Mammary microvascular endothelial cell (primary cell): Measurements from ENCODE around the gene STX18. TPM values are rescaled to one million over a fixed set of nuclear protein-coding genes. Genes with fewer than 3 reads are reported as not detected.

Experiments
- total RNA-seq: library from RNA; depleted of rRNA; stranded (reverse); fragments of >200 nt; gene quantifications from 2 replicates; pipeline ENCODE4 v1.2.3, GENCODE V29; 2015

The STX18 gene
- 20.4 and 25.2 TPM in 2 replicates for total RNA-seq

DNA sequence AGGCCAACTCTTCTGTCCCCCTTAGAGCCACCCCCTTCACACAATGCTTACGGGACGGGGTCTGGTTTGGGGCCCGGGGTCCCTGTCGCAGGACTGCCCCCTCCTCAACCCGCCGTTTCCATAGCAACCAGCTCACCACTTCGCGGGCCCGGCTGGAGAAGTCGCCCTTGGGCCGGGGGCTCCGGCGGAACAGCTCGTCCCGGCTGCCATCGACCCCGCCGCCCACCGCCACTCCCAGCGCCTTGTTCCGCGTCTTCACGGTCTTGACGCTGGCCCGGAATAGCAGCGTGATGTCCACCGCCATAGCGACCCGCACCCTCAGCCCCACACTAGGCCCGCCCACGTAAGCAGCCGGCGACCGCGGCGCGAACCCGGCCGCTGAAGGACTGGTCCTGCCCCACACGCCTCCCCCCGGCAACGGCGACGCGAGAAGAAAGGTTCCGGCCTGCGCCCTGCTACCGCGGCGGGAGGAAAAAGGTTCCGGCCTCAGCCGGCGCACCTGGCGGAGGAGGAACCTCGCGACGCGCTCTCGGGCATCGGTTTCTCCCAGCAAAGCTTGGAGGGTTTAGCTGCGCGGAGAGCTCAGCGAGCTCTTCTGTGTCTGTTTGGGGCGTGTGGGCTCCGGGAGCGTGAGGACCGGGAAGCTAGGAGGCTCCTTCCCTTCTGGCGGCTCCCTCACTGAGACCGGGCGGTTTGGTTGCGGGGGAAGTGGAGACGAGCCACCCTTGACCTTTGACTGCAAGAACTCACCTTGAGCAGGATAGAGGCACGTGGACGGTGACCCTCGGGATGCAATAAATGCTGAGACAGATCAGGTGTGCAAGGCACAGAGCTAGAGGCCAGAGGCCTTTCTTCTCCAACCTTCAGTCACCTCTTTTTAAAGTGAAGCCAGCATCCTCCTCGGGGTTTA is at the start of gene STX18:
Gene STX18, minus strand, starts transcription at position 388 of the 910 bp plus-strand sequence. Its CDS starts 84 bp downstream, at position 304.

DNA sequence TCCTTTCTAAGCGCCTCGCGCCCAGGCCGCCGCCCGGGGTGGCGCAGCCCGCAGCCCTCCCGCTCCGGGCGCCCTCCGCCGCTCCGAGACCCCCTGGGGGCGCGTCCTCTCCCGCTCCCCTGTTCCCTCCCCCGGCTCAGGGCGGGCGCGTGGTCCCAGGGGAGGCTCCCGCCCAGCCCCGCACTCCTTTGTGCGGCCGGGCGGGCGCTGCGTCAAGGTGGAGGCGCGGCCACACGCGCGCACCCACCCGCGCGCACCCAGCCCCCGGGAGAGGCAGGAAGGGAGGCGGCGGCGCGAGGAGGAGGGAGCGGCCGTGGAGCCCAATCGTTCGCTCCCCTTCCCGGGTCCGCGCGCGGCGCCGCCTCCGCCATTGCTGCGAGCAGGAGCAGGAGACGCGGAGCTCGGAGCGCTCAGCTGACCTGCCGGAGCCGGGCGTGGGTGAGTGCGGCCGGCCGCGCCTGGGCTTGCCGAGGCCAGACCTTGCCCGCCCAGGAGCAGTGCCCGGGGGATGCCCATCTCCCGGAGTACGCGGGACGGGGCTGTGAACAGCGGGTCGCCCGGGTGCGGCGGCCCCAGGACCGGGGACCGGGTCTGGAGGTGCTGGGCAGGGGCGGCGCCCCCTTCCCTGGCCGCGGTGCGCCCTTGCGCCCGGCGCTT is 155.0 kb downstream of the STX18 start, which contains the start of gene NSG1:
Gene NSG1, plus strand, starts transcription at position 367 of the 657 bp plus-strand sequence. CDS start 528 bp downstream, outside the sequence.

Other genes starting within 250 kb of the STX18 start
- 2.4 and 2.7 TPM in 2 replicates for gene NSG1, start 154.9 kb downstream of the STX18 start, total RNA-seq